HL-60 (cell line): Measurements from ENCODE around the gene SETBP1.

Experiments
- CTCF ChIP-seq: IDR thresholded peaks from one replicate; pipeline ENCODE4 v1.5.1; 2011; ENCODE audit warnings: low read length, control low read depth, inconsistent platforms; ENCODE audit not compliant: insufficient read depth
- GABPA ChIP-seq: IDR thresholded peaks from 2 replicates; pipeline ENCODE4 v1.6.1; 2012; ENCODE audit warnings: low read depth
- POLR2AphosphoS5 ChIP-seq: IDR thresholded peaks from 2 replicates; pipeline ENCODE4 v1.6.1; 2012; ENCODE audit warnings: low read depth
- SPI1 ChIP-seq: IDR thresholded peaks from 2 replicates; pipeline ENCODE4 v1.6.1; 2012; ENCODE audit warnings: low read depth, mild to moderate bottlenecking, borderline replicate concordance
- TF ChIP-seq, protein P1 (sequence below): IDR thresholded peaks from 2 replicates; pipeline ENCODE4 v1.6.1; 2012; ENCODE audit warnings: low read depth; ENCODE audit not compliant: insufficient replicate concordance

GRCh38 chr18:44736664-44737380 lies 56.1 kb downstream of the SETBP1 start:
- no peak for TF ChIP-seq CTCF
- TF ChIP-seq, protein P1, sequence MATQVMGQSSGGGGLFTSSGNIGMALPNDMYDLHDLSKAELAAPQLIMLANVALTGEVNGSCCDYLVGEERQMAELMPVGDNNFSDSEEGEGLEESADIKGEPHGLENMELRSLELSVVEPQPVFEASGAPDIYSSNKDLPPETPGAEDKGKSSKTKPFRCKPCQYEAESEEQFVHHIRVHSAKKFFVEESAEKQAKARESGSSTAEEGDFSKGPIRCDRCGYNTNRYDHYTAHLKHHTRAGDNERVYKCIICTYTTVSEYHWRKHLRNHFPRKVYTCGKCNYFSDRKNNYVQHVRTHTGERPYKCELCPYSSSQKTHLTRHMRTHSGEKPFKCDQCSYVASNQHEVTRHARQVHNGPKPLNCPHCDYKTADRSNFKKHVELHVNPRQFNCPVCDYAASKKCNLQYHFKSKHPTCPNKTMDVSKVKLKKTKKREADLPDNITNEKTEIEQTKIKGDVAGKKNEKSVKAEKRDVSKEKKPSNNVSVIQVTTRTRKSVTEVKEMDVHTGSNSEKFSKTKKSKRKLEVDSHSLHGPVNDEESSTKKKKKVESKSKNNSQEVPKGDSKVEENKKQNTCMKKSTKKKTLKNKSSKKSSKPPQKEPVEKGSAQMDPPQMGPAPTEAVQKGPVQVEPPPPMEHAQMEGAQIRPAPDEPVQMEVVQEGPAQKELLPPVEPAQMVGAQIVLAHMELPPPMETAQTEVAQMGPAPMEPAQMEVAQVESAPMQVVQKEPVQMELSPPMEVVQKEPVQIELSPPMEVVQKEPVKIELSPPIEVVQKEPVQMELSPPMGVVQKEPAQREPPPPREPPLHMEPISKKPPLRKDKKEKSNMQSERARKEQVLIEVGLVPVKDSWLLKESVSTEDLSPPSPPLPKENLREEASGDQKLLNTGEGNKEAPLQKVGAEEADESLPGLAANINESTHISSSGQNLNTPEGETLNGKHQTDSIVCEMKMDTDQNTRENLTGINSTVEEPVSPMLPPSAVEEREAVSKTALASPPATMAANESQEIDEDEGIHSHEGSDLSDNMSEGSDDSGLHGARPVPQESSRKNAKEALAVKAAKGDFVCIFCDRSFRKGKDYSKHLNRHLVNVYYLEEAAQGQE, result no peak
- no peak for TF ChIP-seq GABPA
- no peak for TF ChIP-seq SPI1
- TF ChIP-seq POLR2AphosphoS5, result no peak
